ENCODE measurements around the gene PGRMC2. TPM values are rescaled to one million over a fixed set of nuclear protein-coding genes. Genes with fewer than 3 reads are reported as not detected.

The PGRMC2 gene
- polyA plus RNA-seq, 3 donors = 6.3 to 13.9 (median 7.3) TPM

DNA sequence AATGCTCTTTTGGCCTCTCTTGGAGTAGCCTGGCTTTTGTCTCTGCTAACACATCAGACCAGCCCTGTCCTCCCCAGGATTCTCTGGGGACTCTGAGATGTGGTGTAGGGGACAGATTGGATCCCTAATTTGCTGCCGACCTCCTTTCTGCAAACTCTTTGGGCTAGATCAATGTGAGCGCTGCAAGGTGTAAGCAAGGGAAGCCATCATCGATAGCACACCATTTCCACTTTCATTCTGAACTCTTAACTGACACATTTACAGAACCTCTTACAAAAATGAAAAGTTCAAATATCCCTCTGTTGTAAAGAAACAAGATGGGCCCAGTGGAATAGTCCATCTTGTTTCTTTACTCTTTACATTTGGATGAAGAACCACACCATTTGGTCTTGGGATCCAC is 46.6 kb downstream of the PGRMC2 start:
- Histone ChIP-seq H3K79me2 (ENCODE audit: insufficient read depth, low read length) (no peaks in the 10 kb centered on the region), H3K4me1 (ENCODE audit: control insufficient read depth in 1 of 2, insufficient read depth in 2 of 2, low read length in 2 of 2) (no peaks in the 10 kb centered on the region), H3K27me3 (ENCODE audit: control insufficient read depth in 2 of 2, insufficient read depth in 2 of 2, low read length in 2 of 2) (no peaks in the 10 kb centered on the region), H2AFZ (ENCODE audit: insufficient read depth, low read depth, low read length, poor library complexity, severe bottlenecking) (no peak overlapping the region), H3K36me3 (replicated peaks in 1 of 2; ENCODE audit: control insufficient read depth in 1 of 2, insufficient read depth in 2 of 2, low read length in 2 of 2) (no peaks in the 10 kb centered on the region), H3K27ac (ENCODE audit: low read depth in 1 of 2, low read length in 2 of 2) (no peak overlapping the region), H3K4me3 (replicated peaks in 1 of 3; ENCODE audit: low read depth in 2 of 3, low read length in 3 of 3) (no peak overlapping the region), H3K4me2 (replicated peaks; ENCODE audit: extremely low read depth, low read length, poor library complexity, severe bottlenecking) (no peak overlapping the region), H3K9ac (ENCODE audit: insufficient read depth, low read length, poor library complexity, severe bottlenecking) (no peak overlapping the region), H4K20me1 (ENCODE audit: insufficient read depth, low read length) (no peaks in the 10 kb centered on the region), H3K9me3 (replicated peaks in 1 of 2; ENCODE audit: control insufficient read depth in 1 of 2, insufficient read depth in 1 of 2, low read length in 2 of 2) (peaks cover 0 to 18% of the 10 kb centered on the region in 2 donors)
- no peaks in the 10 kb centered on the region for H3K27me3 Mint-ChIP-seq (ENCODE audit: low read depth in 3 of 3)
- H3K9me3 Mint-ChIP-seq = peaks cover 6 to 23% (median 11%) of the 10 kb centered on the region in 7 donors
- TF ChIP-seq, protein P1, sequence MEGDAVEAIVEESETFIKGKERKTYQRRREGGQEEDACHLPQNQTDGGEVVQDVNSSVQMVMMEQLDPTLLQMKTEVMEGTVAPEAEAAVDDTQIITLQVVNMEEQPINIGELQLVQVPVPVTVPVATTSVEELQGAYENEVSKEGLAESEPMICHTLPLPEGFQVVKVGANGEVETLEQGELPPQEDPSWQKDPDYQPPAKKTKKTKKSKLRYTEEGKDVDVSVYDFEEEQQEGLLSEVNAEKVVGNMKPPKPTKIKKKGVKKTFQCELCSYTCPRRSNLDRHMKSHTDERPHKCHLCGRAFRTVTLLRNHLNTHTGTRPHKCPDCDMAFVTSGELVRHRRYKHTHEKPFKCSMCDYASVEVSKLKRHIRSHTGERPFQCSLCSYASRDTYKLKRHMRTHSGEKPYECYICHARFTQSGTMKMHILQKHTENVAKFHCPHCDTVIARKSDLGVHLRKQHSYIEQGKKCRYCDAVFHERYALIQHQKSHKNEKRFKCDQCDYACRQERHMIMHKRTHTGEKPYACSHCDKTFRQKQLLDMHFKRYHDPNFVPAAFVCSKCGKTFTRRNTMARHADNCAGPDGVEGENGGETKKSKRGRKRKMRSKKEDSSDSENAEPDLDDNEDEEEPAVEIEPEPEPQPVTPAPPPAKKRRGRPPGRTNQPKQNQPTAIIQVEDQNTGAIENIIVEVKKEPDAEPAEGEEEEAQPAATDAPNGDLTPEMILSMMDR (IDR thresholded peaks at IDR 0.05) = no peak
- no CpG with 5 or more reads among the region's 3 CpGs for WGBS (ENCODE audit: insufficient coverage)
- intact Hi-C loops (cut with micrococcal nuclease) = no loop called here
- H3K36me3 Mint-ChIP-seq = no peaks in the 10 kb centered on the region
- H3K27ac Mint-ChIP-seq = no peak overlapping the region
- H3K4me3 Mint-ChIP-seq = no peak overlapping the region
- H3K4me1 Mint-ChIP-seq = no peaks in the 10 kb centered on the region
- no peak for DNase-seq

DNA sequence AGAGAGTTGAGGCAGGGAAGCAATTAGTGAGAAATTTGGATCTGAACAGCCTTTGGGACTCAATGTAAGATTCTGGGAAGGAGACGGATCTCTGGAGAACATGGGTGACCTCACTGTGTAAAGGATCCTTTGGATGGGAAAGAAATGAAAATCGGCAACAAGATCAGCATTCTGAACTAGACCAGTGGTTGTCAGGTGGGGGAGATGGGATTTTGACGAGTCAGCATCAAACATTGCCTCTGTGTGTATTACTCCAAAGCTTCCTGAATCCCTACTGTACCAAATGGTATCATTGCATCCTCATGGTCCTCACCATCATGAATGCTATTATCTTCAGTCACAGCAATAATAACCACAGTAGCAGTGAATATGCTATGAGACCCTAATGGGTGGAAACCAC is 52.8 kb downstream of the PGRMC2 start:
- H3K9me3 ChIP-seq (replicated peaks in 1 of 2; ENCODE audit: control insufficient read depth in 1 of 2, insufficient read depth in 1 of 2, low read length in 2 of 2) = no peaks in the 10 kb centered on the region
- Mint-ChIP-seq H3K27ac (no peak overlapping the region), H3K9me3 (peaks cover 0 to 5% (median 3%) of the 10 kb centered on the region in 7 donors), H3K36me3 (no peaks in the 10 kb centered on the region), H3K4me3 (no peak overlapping the region), H3K4me1 (no peaks in the 10 kb centered on the region), H3K27me3 (ENCODE audit: low read depth in 3 of 3) (peaks cover 0 to 2% (median 1%) of the 10 kb centered on the region in 3 donors)
- no peak overlapping the region for H3K4me3 ChIP-seq (replicated peaks in 1 of 3; ENCODE audit: low read depth in 2 of 3, low read length in 3 of 3)
- H3K79me2 ChIP-seq (ENCODE audit: insufficient read depth, low read length) = no peaks in the 10 kb centered on the region
- no peak overlapping the region for H3K27ac ChIP-seq (ENCODE audit: low read depth in 1 of 2, low read length in 2 of 2)
- no peaks in the 10 kb centered on the region for H4K20me1 ChIP-seq (ENCODE audit: insufficient read depth, low read length)
- no peaks in the 10 kb centered on the region for H3K4me1 ChIP-seq (ENCODE audit: control insufficient read depth in 1 of 2, insufficient read depth in 2 of 2, low read length in 2 of 2)
- no peak overlapping the region for H3K4me2 ChIP-seq (replicated peaks; ENCODE audit: extremely low read depth, low read length, poor library complexity, severe bottlenecking)
- intact Hi-C loops (cut with micrococcal nuclease) = no loop called here
- TF ChIP-seq, protein P1 (IDR thresholded peaks at IDR 0.05) = no peak
- H3K9ac ChIP-seq (ENCODE audit: insufficient read depth, low read length, poor library complexity, severe bottlenecking) = no peak overlapping the region
- 100% methylated on average over 1 of the region's 3 CpGs for WGBS (ENCODE audit: insufficient coverage)
- H3K36me3 ChIP-seq (replicated peaks in 1 of 2; ENCODE audit: control insufficient read depth in 1 of 2, insufficient read depth in 2 of 2, low read length in 2 of 2) = no peaks in the 10 kb centered on the region
- no peaks in the 10 kb centered on the region for H3K27me3 ChIP-seq (ENCODE audit: control insufficient read depth in 2 of 2, insufficient read depth in 2 of 2, low read length in 2 of 2)
- no peak for DNase-seq
- no peak overlapping the region for H2AFZ ChIP-seq (ENCODE audit: insufficient read depth, low read depth, low read length, poor library complexity, severe bottlenecking)

All from CD14-positive monocyte (primary cell).